Activated T-cell treated with anti-CD3 and anti-CD28 coated beads, Interleukin-2, amount 50 U/mL, for 48 hours (primary cell): ENCODE data around the gene DNAH6.
"Not testable (repeated sequence)": the region's sequence is repeated elsewhere in the genome, so short reads cannot be mapped to it uniquely, and the experiment has no call there.

Experiments used
- DNase-seq, 2 experiments: peaks; one replicate each; pipeline ENCODE4 v3.0.0-alpha.2; 2020

DNAH6 gene

GRCh38 chr2:84516234-84516986 is at the start of gene DNAH6:
Gene DNAH6 (plus strand): TSS chr2:84516498. CDS start chr2:84517827, 1,329 bp downstream.
- DNase-seq: peak; percentile 83 to 84

GRCh38 chr2:84467389-84467788 is 48.9 kb upstream of the DNAH6 start:
- DNase-seq: no peak

GRCh38 chr2:84472423-84472822 is 43.9 kb upstream of the DNAH6 start:
- DNase-seq: not testable (repeated sequence)

GRCh38 chr2:84472856-84473565 is 43.3 kb upstream of the DNAH6 start:
- DNase-seq: no peak

- no peak for DNase-seq
Measured at GRCh38 chr2:84474176-84474575, 42.1 kb upstream of the DNAH6 start.

GRCh38 chr2:84477886-84478285 is 38.4 kb upstream of the DNAH6 start:
- DNase-seq: no peak

- DNase-seq: no peak
Measured at GRCh38 chr2:84478867-84479266, 37.4 kb upstream of the DNAH6 start.

- DNase-seq: peak; percentile 27 to 39
Measured at GRCh38 chr2:84481702-84482101, 34.6 kb upstream of the DNAH6 start.

- DNase-seq: no peak
Measured at GRCh38 chr2:84482603-84483002, 33.7 kb upstream of the DNAH6 start.

- DNase-seq: no peak
Measured at GRCh38 chr2:84483320-84483719, 33.0 kb upstream of the DNAH6 start.

GRCh38 chr2:84486441-84487115 is 29.7 kb upstream of the DNAH6 start:
- no peak for DNase-seq

- DNase-seq: no peak
Measured at GRCh38 chr2:84487298-84487996, 28.9 kb upstream of the DNAH6 start.

- DNase-seq: no peak
Measured at GRCh38 chr2:84491256-84491655, 25.0 kb upstream of the DNAH6 start.

- no peak for DNase-seq
Measured at GRCh38 chr2:84491741-84492140, 24.6 kb upstream of the DNAH6 start.

- no peak for DNase-seq
Measured at GRCh38 chr2:84492571-84492970, 23.7 kb upstream of the DNAH6 start.

GRCh38 chr2:84493514-84493913 is 22.8 kb upstream of the DNAH6 start:
- DNase-seq: no peak

- no peak for DNase-seq
Measured at GRCh38 chr2:84494070-84494469, 22.2 kb upstream of the DNAH6 start.

- DNase-seq: no peak
Measured at GRCh38 chr2:84495539-84496146, 20.7 kb upstream of the DNAH6 start.

- DNase-seq: no peak
Measured at GRCh38 chr2:84496386-84496785, 19.9 kb upstream of the DNAH6 start.

GRCh38 chr2:84497285-84497684 is 19.0 kb upstream of the DNAH6 start:
- DNase-seq: no peak

GRCh38 chr2:84498150-84498799 is 18.0 kb upstream of the DNAH6 start:
- no peak for DNase-seq

GRCh38 chr2:84511024-84511423 is 5.3 kb upstream of the DNAH6 start:
- DNase-seq: not testable (repeated sequence)
